ENCODE data around the gene CORO1A. TPM values are rescaled to one million over a fixed set of nuclear protein-coding genes. Genes with fewer than 3 reads are reported as not detected.
A peak's percentile ranks its signal among the peaks of the same experiment; 100 is the strongest.

CORO1A gene
- total RNA-seq, 1 experiment from 2014 or later, result 7.0 TPM

DNA sequence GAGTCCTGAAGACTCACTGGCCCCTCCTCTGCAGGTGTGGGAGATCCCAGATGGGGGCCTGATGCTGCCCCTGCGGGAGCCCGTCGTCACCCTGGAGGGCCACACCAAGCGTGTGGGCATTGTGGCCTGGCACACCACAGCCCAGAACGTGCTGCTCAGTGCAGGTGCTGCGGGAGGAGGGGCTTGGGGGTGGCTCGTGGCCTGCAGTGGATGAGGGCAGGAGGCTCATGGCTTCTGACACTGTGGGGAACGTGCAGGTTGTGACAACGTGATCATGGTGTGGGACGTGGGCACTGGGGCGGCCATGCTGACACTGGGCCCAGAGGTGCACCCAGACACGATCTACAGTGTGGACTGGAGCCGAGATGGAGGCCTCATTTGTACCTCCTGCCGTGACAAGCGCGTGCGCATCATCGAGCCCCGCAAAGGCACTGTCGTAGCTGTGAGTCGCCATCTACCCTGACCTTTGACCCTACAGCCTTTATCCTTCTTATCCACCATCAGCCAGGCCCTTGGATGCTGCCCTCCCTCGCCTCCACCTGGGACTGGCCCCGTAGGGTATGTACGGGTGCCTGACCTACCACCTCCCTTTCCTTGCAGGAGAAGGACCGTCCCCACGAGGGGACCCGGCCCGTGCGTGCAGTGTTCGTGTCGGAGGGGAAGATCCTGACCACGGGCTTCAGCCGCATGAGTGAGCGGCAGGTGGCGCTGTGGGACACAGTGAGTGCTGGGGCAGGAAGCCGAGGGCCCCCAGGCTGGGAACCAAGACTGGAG, 3.6 kb downstream of the CORO1A start (continued):
- TF ChIP-seq, protein P1, sequence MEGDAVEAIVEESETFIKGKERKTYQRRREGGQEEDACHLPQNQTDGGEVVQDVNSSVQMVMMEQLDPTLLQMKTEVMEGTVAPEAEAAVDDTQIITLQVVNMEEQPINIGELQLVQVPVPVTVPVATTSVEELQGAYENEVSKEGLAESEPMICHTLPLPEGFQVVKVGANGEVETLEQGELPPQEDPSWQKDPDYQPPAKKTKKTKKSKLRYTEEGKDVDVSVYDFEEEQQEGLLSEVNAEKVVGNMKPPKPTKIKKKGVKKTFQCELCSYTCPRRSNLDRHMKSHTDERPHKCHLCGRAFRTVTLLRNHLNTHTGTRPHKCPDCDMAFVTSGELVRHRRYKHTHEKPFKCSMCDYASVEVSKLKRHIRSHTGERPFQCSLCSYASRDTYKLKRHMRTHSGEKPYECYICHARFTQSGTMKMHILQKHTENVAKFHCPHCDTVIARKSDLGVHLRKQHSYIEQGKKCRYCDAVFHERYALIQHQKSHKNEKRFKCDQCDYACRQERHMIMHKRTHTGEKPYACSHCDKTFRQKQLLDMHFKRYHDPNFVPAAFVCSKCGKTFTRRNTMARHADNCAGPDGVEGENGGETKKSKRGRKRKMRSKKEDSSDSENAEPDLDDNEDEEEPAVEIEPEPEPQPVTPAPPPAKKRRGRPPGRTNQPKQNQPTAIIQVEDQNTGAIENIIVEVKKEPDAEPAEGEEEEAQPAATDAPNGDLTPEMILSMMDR (IDR thresholded peaks at IDR 0.05 in 2 of 3, conservative IDR thresholded peaks at IDR 0.05 in 1 of 3; ENCODE audit: borderline replicate concordance in 1 of 3, insufficient read depth in 1 of 3, low read depth in 2 of 3, low read length in 2 of 3), result peak in 2 of 3 experiments; percentile 86 to 87

DNA sequence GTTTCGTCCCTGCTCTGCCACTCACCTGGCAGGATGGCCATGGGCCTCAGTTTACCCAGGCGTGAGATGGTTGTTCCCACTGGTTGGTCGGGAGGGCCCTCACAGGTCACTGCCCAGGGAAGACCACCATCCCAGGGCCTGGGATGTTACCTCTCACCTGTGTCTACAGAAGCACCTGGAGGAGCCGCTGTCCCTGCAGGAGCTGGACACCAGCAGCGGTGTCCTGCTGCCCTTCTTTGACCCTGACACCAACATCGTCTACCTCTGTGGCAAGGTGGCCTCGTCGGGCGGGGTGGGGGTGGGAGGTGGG, 4.1 kb downstream of the CORO1A start:
- H3K9ac ChIP-seq (ENCODE audit: low read length), result no peak overlapping the region
- RAD21 ChIA-PET (ENCODE audit: low non-redundant PET in 1 of 2, low total read pairs in 2 of 2, uncharacterized antibody in 2 of 2, unreplicated experiment in 2 of 2), result no interaction called here
- no TSS peak for BruUV-seq (replicated peaks)

More for the DNA sequence above, 4.1 kb downstream of the CORO1A start:
- TF ChIP-seq ELF1 (IDR thresholded peaks at IDR 0.05; ENCODE audit: borderline replicate concordance, low read depth) (no peak), SP1 (IDR thresholded peaks at IDR 0.05; ENCODE audit: low read depth) (no peak), ZNF274 (IDR thresholded peaks at IDR 0.05; ENCODE audit: low read depth, low read length) (no peak), EZH2phosphoT487 (IDR thresholded peaks at IDR 0.05; ENCODE audit: borderline replicate concordance) (no peak), POLR2AphosphoS5 (IDR thresholded peaks at IDR 0.05; ENCODE audit: low read depth, low read length) (0 out of 2 replicates have a peak, but pooled peaks have one; percentile 1), CEBPB (IDR thresholded peaks at IDR 0.05; ENCODE audit: low read depth) (no peak)
- TF ChIP-seq, protein P1 (IDR thresholded peaks at IDR 0.05 in 2 of 3, conservative IDR thresholded peaks at IDR 0.05 in 1 of 3; ENCODE audit: borderline replicate concordance in 1 of 3, insufficient read depth in 1 of 3, low read depth in 2 of 3, low read length in 2 of 3), result no peak; a peak in 1 of 6 replicates
- TF ChIP-seq, protein P2, sequence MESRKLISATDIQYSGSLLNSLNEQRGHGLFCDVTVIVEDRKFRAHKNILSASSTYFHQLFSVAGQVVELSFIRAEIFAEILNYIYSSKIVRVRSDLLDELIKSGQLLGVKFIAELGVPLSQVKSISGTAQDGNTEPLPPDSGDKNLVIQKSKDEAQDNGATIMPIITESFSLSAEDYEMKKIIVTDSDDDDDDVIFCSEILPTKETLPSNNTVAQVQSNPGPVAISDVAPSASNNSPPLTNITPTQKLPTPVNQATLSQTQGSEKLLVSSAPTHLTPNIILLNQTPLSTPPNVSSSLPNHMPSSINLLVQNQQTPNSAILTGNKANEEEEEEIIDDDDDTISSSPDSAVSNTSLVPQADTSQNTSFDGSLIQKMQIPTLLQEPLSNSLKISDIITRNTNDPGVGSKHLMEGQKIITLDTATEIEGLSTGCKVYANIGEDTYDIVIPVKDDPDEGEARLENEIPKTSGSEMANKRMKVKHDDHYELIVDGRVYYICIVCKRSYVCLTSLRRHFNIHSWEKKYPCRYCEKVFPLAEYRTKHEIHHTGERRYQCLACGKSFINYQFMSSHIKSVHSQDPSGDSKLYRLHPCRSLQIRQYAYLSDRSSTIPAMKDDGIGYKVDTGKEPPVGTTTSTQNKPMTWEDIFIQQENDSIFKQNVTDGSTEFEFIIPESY (IDR thresholded peaks at IDR 0.05; ENCODE audit: extremely low read depth, insufficient replicate concordance, low read length), result no peak
- POLR2A ChIA-PET, result no interaction called here
- H2AFZ ChIP-seq (ENCODE audit: low read depth, low read length, poor library complexity, severe bottlenecking), result no peak overlapping the region
- H3K79me2 ChIP-seq (ENCODE audit: insufficient read depth, low read length), result no peaks in the 10 kb centered on the region
- H3K27ac ChIP-seq (ENCODE audit: low read depth, low read length), result no peak overlapping the region
- H4K20me1 ChIP-seq (ENCODE audit: insufficient read depth), result no peaks in the 10 kb centered on the region
- intact Hi-C loops (cut with micrococcal nuclease), result no loop called here
- no peaks in the 10 kb centered on the region for H3K9me3 ChIP-seq (ENCODE audit: control insufficient read depth in 1 of 2, insufficient read depth in 1 of 2, low read depth in 1 of 2, low read length in 2 of 2)
- H3K4me3 ChIP-seq (replicated peaks in 1 of 2; ENCODE audit: low read depth in 1 of 2, low read length in 2 of 2), result no peak overlapping the region
- CTCF ChIA-PET, result interaction anchor here (1.8 kb wide), 1 partner anchor 222 kb away, joined by 6 read pairs; no protein-coding TSS in a partner anchor
- H3K4me2 ChIP-seq (ENCODE audit: low read length), result peak overlapping the region; percentile 49
- H3K36me3 ChIP-seq (ENCODE audit: control insufficient read depth in 1 of 2, insufficient read depth in 2 of 2, low read length in 2 of 2), result no peaks in the 10 kb centered on the region
- no peaks in the 10 kb centered on the region for H3K27me3 ChIP-seq (ENCODE audit: insufficient read depth, low read length)
- no peaks in the 10 kb centered on the region for H3K9me2 ChIP-seq (ENCODE audit: insufficient read depth)
- H3K4me1 ChIP-seq (ENCODE audit: control insufficient read depth in 1 of 2, insufficient read depth in 2 of 2, low read length in 2 of 2), result peaks cover 4 to 16% of the 10 kb centered on the region in 2 experiments; a peak in 3 of 4 replicates
- ATAC-seq (no peak), DNase-seq (ENCODE audit: low read depth, low spot score) (no peak)
